ENCODE data around the gene PPARG.

Gene PPARG

DNA sequence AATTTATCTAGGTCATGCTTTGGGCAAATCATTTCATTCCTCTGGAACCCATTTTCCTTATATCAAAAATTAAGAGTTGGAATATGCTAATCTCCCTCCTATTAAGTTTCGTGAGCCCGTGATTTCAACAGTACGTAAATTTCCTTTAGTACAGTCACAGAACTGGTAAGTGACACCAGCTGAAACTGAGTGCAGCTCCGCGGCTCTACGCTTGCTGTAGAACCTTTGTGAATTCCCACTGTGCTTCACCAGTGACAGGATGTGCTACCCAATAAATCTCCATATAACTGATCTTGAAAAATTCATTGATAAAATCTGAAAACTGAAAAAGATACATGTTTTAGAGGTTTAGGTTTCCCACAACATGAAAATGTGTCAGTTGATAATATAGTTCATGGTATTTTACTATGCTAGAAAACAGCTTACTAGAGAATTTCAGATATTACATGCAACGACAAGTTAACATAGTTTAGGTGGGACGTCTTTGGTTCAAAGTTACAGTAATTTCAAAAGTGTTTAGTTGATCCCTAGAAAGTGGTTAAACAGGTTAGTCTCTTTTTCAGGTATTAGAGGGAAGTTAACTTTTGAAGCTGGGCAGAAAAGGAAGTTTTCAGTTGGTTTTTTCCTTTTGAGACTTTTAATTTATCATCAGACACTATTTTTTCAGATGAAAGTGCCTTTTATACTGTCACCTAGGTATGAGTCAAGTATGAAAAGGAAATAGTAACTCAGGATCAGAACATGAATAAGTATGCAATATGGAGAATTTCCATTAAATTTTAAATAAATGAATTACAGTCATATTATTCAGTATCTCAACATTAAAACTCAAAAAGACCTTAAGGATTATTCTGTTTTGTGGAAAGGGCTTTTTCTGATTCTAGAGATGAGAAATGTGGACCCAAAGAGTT, 57.0 kb downstream of the PPARG start:
- no peak for DNase-seq

- DNase-seq: no peak
Observed at GRCh38 chr3:12347301-12347700, 58.4 kb downstream of the PPARG start.

- peak; percentile 33 for DNase-seq
Observed at GRCh38 chr3:12349895-12350811, 61.3 kb downstream of the PPARG start.

DNA sequence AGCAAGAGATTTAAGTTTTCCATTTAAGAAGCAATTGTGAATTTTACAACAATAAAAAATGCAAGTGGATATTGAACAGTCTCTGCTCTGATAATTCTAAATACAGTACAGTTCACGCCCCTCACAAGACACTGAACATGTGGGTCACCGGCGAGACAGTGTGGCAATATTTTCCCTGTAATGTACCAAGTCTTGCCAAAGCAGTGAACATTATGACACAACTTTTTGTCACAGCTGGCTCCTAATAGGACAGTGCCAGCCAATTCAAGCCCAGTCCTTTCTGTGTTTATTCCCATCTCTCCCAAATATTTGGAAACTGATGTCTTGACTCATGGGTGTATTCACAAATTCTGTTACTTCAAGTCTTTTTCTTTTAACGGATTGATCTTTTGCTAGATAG, 62.3 kb downstream of the PPARG start:
- no peak for DNase-seq

DNA sequence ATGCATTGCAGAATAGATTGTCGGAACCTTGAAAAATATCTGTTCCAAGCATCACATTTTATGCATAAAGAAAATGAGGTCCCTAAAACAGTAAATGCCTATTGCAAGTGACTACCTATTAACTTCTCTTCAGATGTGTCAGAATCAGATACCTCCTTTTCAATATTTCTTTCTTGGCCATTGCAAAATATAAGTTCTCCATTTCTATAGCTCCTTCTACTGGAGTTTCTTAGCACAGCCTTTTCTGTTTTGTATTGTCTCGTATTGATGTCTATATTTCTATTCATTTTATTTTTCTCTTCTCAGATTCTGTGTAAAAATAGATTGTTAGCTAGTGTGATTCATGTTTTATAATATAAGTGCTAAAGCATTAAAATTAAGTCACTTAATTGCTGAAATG, 63.4 kb downstream of the PPARG start:
- DNase-seq: no peak

GRCh38 chr3:12352755-12353154, 63.9 kb downstream of the PPARG start:
- no peak for DNase-seq

GRCh38 chr3:12353796-12354525, 65.1 kb downstream of the PPARG start:
- peak; percentile 42 for DNase-seq

GRCh38 chr3:12356175-12356574, 67.3 kb downstream of the PPARG start:
- DNase-seq: no peak

GRCh38 chr3:12356996-12357395, 68.1 kb downstream of the PPARG start:
- DNase-seq: no peak

- DNase-seq: no peak
Observed at GRCh38 chr3:12357456-12357855, 68.6 kb downstream of the PPARG start.

DNA sequence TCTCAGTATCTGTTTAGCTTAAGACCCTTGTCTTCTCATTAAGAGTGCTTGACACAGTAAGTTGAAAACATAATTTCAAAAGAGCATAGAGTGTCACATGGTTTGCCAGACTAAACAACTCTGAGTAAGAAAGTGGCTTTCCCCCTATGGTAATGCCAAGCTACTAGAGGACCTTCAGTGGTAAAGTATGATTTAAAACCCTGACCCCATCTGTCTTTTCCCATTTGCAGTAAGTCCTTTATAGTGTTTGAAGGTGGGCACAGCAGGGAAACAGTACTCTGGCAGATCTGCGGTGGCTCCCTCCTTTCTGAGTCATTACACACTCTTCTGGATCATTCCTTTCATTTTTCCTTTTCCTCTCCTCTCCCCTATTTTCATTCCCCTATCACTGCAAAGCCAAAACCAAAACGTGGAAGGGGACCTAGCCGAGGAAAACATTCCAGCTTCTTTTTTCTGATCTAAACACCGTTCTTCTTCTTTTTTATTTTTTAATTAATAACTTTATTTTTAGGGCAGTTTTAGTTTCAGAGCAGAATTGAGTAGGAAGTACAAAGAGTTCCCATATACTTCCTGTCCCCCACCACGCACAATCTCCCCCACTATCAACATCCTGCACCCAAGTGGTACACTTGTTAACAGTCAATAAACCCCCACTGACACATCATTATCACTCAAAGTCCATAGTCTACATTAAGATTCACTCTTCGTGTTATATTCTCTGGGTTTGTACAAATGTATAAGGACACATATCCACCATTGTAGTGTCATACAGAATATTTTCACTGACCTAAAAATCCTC, 74.7 kb downstream of the PPARG start:
- no peak for DNase-seq

DNA sequence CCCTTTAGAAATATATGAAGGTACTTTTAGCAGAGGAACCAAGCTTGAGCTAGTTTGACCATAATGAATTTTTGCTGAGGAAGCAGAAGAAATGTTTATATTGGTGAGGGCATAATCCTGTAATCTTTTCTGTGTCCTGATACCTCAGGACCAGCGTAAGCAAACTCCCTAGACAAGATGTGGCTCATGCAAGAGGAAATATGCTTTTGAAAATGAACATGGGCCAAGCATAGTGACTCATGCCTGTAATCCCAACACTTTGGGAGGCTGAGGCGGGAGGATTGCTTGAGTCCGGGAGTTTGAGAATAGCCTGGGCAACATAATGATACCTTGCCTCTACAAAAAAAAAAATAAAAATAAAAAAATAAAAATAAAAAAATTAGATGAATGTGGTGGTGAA, 78.5 kb downstream of the PPARG start:
- peak; percentile 28 for DNase-seq

DNA sequence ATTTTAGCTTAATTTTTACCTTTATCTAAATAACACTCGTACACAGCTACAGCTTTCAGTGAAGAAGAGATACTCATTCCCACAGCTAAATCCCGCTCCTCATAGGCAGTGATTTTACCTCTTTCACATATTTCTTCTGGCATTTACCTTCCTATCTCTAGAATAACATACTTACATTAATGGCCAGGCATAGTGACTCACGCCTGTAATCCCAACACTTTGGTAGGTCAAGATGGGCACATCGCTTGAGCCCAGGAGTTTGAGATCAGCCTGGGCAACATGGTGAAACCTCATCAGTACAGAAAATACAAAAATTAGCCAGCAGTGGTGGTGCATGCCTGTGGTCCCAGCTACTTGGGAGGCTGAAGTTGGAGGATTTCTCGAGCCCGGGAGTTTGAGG, 80.2 kb downstream of the PPARG start:
- DNase-seq: no peak

- DNase-seq: no peak
Observed at GRCh38 chr3:12369598-12369997, 80.7 kb downstream of the PPARG start.

- no peak for DNase-seq
Observed at GRCh38 chr3:12370758-12371157, 81.9 kb downstream of the PPARG start.

GRCh38 chr3:12371525-12372140, 82.8 kb downstream of the PPARG start:
- no peak for DNase-seq

- DNase-seq: no peak
Observed at GRCh38 chr3:12372741-12373280, 83.9 kb downstream of the PPARG start.

DNA sequence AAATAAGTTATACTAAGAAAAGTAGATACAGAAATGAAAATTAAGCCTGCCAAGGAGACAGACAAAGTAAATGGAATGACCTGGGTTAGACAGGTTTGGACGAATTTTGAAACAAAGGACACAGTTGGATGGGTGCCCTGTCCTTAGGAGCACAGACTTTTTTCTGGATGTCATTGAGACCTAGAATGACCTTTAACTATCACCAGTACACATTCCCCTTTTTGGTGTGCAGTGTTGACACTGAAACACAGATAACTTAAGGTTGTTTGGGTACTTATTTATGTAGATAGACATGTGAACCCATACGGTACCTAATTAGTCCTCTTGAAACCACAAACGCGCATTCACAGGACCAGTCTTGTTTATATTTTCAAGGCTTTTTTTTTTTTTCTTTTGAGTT, 86.7 kb downstream of the PPARG start:
- DNase-seq: no peak

- no peak for DNase-seq
Observed at GRCh38 chr3:12379640-12380429, 91.0 kb downstream of the PPARG start.

DNA sequence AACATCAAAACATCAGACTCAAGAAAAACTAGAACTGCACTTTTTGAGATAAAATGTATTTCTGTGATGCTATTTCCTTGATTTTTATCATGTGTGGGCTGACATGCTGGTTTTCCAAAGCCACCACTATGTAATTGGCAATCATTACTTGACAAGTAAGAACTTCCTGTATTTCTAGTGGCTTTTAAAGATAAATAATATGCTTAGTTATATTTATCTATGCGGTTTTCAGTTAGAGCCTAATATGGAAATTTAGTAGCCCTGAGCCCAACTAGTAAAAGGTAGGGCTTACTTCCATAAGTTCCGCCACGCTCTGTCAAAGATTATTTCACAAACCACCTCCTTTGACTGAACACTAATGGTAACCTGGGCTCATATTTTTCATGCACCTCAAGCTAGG, 91.6 kb downstream of the PPARG start:
- DNase-seq: no peak

- no peak for DNase-seq
Observed at GRCh38 chr3:12381199-12381598, 92.3 kb downstream of the PPARG start.

Measured in NCI-H226 (cell line).